Ascending aorta (tissue), 2 donors: ENCODE results near the gene CYP2A6. TPM values are rescaled to one million over a fixed set of nuclear protein-coding genes. Genes with fewer than 3 reads are reported as not detected.
"Not testable (repeated sequence)": the region's sequence is repeated elsewhere in the genome, so short reads cannot be mapped to it uniquely, and the experiment has no call there.

Experiments used
- DNase-seq, 2 donors: peaks; one replicate each; pipeline ENCODE4 v3.0.0-alpha.2; 2019; ENCODE audit warnings: low spot score in 2 of 2
- H3K27ac ChIP-seq, 2 donors: fragments of 200-600 bp; sonication (generic); one replicate each; pipeline ENCODE4 v1.5.1; 2016 to 2017; ENCODE audit warnings: mild to moderate bottlenecking in 1 of 2
- H3K27me3 ChIP-seq: fragments of 200-600 bp; sonication (generic); one replicate; pipeline ENCODE4 v1.5.1; 2017
- H3K36me3 ChIP-seq, 2 donors: fragments of 200-600 bp; sonication (generic); one replicate each; pipeline ENCODE4 v1.5.1; 2016
- H3K4me1 ChIP-seq, 2 donors: fragments of 200-600 bp; sonication (generic); one replicate each; pipeline ENCODE4 v1.5.1; 2016 to 2017; ENCODE audit warnings: mild to moderate bottlenecking in 1 of 2
- H3K4me3 ChIP-seq, 2 donors: fragments of 200-600 bp; sonication (generic); one replicate each; pipeline ENCODE4 v1.5.1; 2016 to 2017; ENCODE audit warnings: mild to moderate bottlenecking in 1 of 2
- H3K9me3 ChIP-seq, 2 donors: fragments of 200-600 bp; sonication (generic); one replicate each; pipeline ENCODE4 v1.5.1; 2016
- intact Hi-C: fragments of 100-400 bp; cut with DNase I; formaldehyde crosslinking; loops from one replicate; pipeline ENCODE4 v1.15.1; 2023
- total RNA-seq: library from RNA; depleted of rRNA; stranded (reverse); fragments of >200 nt; gene quantifications from one replicate; pipeline ENCODE4 v1.1.0, GENCODE V29; 2016
- TF ChIP-seq, protein P1 (sequence below), 3 experiments: fragments of 200-600 bp in 2 of 3; fragments of 450-650 bp in 1 of 3; sonication (generic) in 2 of 3; IDR thresholded peaks; one replicate each; pipeline ENCODE4 v1.5.1; 2016 to 2019; ENCODE audit warnings: antibody characterized with exemption in 3 of 3, mild to moderate bottlenecking in 1 of 3, moderate library complexity in 1 of 3

CYP2A6 gene
- total RNA-seq: not detected

DNA sequence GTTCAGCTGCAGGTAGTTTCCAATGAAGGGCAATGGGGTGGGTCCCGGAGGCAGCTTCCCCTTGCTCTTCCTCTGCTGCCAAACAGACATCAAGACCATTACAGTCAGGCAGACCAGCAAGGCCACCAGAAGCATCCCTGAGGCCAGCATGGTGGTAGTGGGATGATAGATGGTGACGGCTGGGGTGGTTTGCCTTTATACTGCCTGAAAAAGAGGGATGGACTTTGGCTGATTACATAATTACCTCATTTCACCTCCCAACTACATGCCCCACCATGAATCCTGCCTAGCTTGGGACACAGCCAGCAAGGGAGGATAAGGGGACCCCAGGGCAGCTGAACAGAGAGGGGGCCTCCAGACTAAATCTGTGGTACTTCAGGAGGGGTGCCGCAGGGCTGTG, at the start of gene CYP2A6:
Gene CYP2A6, minus strand, starts transcription at position 171 of the 400 bp plus-strand sequence. Its CDS starts 21 bp downstream, at position 150.
- DNase-seq, H3K9me3 ChIP-seq, H3K36me3 ChIP-seq, H3K27ac ChIP-seq, intact Hi-C loops, H3K4me1 ChIP-seq, H3K4me3 ChIP-seq, H3K27me3 ChIP-seq: not testable (repeated sequence)

DNA sequence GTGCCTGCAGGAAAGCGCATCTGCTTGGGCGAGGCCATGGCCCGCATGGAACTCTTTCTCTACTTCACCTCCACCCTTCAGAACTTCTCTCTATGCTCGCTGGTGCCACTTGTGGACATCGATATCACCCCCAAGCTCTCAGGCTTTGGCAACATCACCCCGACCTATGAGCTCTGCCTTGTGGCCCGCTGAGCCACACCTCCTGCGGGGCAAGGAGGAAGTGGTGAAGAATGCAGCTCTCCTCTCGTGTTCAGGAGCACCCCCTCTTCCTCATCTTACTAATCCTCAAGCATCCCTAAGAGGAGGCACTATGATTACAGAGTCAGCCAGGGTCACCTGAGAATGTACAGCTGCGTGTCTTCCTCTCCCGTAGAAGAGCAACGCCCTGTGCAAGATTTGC, 49.7 kb upstream of the CYP2A6 start:
- H3K4me1 ChIP-seq, H3K9me3 ChIP-seq, intact Hi-C loops, H3K27ac ChIP-seq, H3K4me3 ChIP-seq, H3K36me3 ChIP-seq, H3K27me3 ChIP-seq, DNase-seq: not testable (repeated sequence)

DNA sequence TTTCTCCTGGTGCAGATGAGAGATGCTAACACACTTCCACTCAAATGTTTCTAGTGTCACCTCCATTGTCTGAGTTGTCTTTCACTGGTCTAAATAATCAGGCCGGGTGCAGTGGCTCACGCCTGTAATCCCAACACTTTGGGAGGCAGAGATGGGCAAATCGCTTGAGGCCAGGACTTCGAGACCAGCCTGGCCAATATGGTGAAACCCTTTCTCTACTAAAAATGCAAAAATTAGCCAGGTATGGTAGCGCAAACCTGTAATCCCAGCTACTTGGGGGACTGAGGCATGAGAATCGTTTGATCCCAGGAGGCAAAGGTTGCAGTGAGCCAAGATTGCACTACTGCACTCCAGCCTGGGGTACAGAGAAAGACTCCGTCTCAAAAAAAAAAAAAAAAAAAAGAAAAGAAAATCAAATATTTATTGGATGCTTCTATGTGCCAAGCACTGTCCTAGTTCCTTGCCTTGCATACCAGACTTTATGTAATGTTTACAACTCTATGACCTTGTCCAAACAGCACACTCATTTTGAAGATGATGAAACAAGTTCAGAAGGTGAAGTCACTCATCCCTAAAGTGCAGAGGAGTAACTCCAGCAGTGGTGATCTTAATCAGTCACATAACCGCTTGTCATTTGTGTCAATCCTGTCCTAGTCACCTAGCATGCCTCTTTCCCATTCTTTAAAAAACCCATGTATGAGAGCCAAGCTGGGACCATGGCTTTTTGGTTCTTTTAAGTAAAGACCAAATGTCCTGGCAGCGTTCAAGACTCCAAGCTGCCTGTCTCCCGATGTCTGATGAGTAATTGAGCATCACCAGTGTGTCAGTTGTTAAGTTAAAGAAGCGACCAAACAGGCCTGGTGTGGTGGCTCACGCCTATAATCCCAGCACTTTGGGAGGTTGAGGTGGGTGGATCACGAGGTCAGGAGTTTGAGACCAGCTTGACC, 46.9 kb upstream of the CYP2A6 start:
- H3K27ac ChIP-seq, H3K9me3 ChIP-seq, H3K36me3 ChIP-seq, H3K4me1 ChIP-seq, H3K4me3 ChIP-seq, intact Hi-C loops, H3K27me3 ChIP-seq, DNase-seq: not testable (repeated sequence)

- H3K36me3 ChIP-seq: no peaks in the 10 kb centered on the region
- TF ChIP-seq, protein P1, sequence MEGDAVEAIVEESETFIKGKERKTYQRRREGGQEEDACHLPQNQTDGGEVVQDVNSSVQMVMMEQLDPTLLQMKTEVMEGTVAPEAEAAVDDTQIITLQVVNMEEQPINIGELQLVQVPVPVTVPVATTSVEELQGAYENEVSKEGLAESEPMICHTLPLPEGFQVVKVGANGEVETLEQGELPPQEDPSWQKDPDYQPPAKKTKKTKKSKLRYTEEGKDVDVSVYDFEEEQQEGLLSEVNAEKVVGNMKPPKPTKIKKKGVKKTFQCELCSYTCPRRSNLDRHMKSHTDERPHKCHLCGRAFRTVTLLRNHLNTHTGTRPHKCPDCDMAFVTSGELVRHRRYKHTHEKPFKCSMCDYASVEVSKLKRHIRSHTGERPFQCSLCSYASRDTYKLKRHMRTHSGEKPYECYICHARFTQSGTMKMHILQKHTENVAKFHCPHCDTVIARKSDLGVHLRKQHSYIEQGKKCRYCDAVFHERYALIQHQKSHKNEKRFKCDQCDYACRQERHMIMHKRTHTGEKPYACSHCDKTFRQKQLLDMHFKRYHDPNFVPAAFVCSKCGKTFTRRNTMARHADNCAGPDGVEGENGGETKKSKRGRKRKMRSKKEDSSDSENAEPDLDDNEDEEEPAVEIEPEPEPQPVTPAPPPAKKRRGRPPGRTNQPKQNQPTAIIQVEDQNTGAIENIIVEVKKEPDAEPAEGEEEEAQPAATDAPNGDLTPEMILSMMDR (IDR thresholded peaks at IDR 0.05): no peak
- no peaks in the 10 kb centered on the region for H3K9me3 ChIP-seq
- H3K27ac ChIP-seq: no peak overlapping the region
- no peak overlapping the region for H3K4me3 ChIP-seq
- no peaks in the 10 kb centered on the region for H3K27me3 ChIP-seq
- H3K4me1 ChIP-seq: no peaks in the 10 kb centered on the region
- DNase-seq: no peak
- intact Hi-C loops: no loop called here
Measured at GRCh38 chr19:40896418-40896796, 46.2 kb upstream of the CYP2A6 start.

- H3K4me1 ChIP-seq: no peaks in the 10 kb centered on the region
- intact Hi-C loops: no loop called here
Measured at GRCh38 chr19:40893112-40893511, 42.9 kb upstream of the CYP2A6 start.

GRCh38 chr19:40889366-40889765, 39.1 kb upstream of the CYP2A6 start:
- Histone ChIP-seq H3K9me3 (no peaks in the 10 kb centered on the region), H3K4me1 (no peaks in the 10 kb centered on the region), H3K4me3 (no peak overlapping the region), H3K36me3 (no peaks in the 10 kb centered on the region), H3K27me3 (no peaks in the 10 kb centered on the region), H3K27ac (no peak overlapping the region)
- DNase-seq: no peak
- TF ChIP-seq, protein P1 (IDR thresholded peaks at IDR 0.05): no peak
- intact Hi-C loops: no loop called here

More at GRCh38 chr19:40893112-40893511, 42.9 kb upstream of the CYP2A6 start:
- Histone ChIP-seq H3K27me3 (no peaks in the 10 kb centered on the region), H3K36me3 (no peaks in the 10 kb centered on the region), H3K9me3 (no peaks in the 10 kb centered on the region), H3K4me3 (no peak overlapping the region), H3K27ac (no peak overlapping the region)
- no peak for DNase-seq
- TF ChIP-seq, protein P1 (IDR thresholded peaks at IDR 0.05): no peak

GRCh38 chr19:40888191-40888590, 37.9 kb upstream of the CYP2A6 start:
- TF ChIP-seq, protein P1 (IDR thresholded peaks at IDR 0.05): no peak
- H3K27ac ChIP-seq: no peak overlapping the region
- no peaks in the 10 kb centered on the region for H3K36me3 ChIP-seq
- DNase-seq: no peak
- intact Hi-C loops: no loop called here
- no peaks in the 10 kb centered on the region for H3K27me3 ChIP-seq
- H3K9me3 ChIP-seq: no peaks in the 10 kb centered on the region
- no peaks in the 10 kb centered on the region for H3K4me1 ChIP-seq
- no peak overlapping the region for H3K4me3 ChIP-seq

GRCh38 chr19:40884187-40884931, 34.1 kb upstream of the CYP2A6 start:
- H3K27me3 ChIP-seq, DNase-seq, intact Hi-C loops, H3K9me3 ChIP-seq, H3K4me3 ChIP-seq, H3K4me1 ChIP-seq, H3K36me3 ChIP-seq, H3K27ac ChIP-seq: not testable (repeated sequence)

GRCh38 chr19:40882062-40882461, 31.8 kb upstream of the CYP2A6 start, which contains the start of gene CYP2A7:
TSS of gene CYP2A7 (minus strand) at chr19:40882231. CDS start at chr19:40882210, 21 bp downstream.
- H3K27me3 ChIP-seq, intact Hi-C loops, H3K4me1 ChIP-seq, H3K27ac ChIP-seq, H3K36me3 ChIP-seq, DNase-seq, H3K4me3 ChIP-seq, H3K9me3 ChIP-seq: not testable (repeated sequence)

DNA sequence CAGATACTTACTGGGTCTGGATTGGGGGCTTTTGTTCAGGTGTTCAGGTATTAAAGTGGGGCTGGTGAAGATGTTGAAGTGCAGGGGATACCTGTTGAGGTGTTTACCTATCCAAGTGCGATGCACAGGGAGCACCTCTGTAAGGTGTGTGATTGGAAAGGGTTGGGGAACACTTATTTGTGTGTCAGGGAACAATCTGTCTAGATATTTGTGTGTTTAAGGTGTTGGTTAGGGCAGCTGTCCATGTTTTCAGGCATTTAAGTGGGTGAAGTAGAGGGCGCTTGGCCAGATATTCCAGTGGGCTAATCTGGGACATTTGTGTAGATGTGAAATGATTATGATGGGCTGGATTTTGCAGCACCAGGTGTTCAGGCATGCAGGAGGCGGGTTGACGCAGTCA, 29.1 kb upstream of the CYP2A6 start:
- H3K4me3 ChIP-seq, intact Hi-C loops, H3K27me3 ChIP-seq, H3K4me1 ChIP-seq, H3K27ac ChIP-seq, DNase-seq, H3K9me3 ChIP-seq, H3K36me3 ChIP-seq: not testable (repeated sequence)
